Uterine smooth muscle cell (primary cell): ENCODE measurements around the gene NOVA1. TPM values are rescaled to one million over a fixed set of nuclear protein-coding genes. Genes with fewer than 3 reads are reported as not detected.

Experiments used
- total RNA-seq: library from RNA; depleted of rRNA; stranded (reverse); fragments of >200 nt; gene quantifications from 2 replicates; pipeline ENCODE4 v1.2.3, GENCODE V29; 2014

The NOVA1 gene
- 4.1 and 5.2 TPM in 2 replicates for total RNA-seq

DNA sequence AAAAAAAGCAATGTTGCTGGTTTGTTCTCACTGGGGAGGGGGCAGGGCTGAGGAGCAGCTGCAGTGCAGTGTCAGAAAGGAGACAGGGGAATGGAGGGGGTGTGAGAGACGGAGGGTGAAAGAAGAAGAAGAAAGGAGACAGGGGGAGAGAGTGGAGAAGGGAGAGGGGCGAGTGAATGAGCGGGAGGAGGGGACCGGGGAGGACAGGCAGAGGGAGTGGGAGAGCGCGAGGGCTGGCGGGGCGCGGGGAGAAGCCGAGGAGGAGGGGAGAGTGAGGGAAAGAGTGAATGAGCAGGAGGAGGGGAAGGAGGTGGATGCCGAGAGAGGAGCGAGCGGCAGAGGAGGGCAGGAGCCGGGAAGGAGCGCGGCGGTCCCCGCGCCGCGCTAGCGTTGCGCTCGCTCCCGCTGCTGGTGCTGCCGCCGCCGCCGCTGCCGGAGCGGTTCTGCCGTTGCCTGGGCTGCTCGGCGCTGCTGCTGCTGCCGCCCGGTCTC, at the start of gene NOVA1:
TSS of gene NOVA1 (minus strand) at position 445 of the 492 bp plus-strand sequence. CDS start 597 bp downstream, outside the sequence.

